HepG2 (cell line): ENCODE results near the gene OFD1. TPM values are rescaled to one million over a fixed set of nuclear protein-coding genes. Genes with fewer than 3 reads are reported as not detected.

Source experiments
- ATAC-seq: fragments of 200-7000 bp; cut with Tn5 transposase; 3 replicates; pipeline ENCODE4 v1.9.1; 2020; ENCODE audit warnings: mild to moderate bottlenecking, moderate library complexity
- Bru-seq: library from RNA; stranded (reverse); fragments of 400-500 nt; gene quantifications from one replicate; lab custom pipeline; 2021; lab: Mats Ljungman, UMichigan
- BruChase-seq, 2 experiments: library from RNA; stranded (reverse); fragments of 400-500 nt; gene quantifications; one replicate each; lab custom pipeline; 2021; lab: Mats Ljungman, UMichigan
- BruUV-seq: library from RNA; stranded (reverse); fragments of 400-500 nt; replicated peaks from 2 replicates; lab custom pipeline; 2021; lab: Mats Ljungman, UMichigan
- CTCF ChIA-PET: fragments of 300-600 bp; formaldehyde crosslinking; extraction: SDS; loops from one replicate; lab custom pipeline; 2021; ENCODE audit warnings: low total read pairs, inconsistent platforms, low intra/inter-chr PET ratio; lab: Yijun Ruan, JAX
- POLR2A ChIA-PET: fragments of 350-600 bp; sonication (Branson Sonifier 250); formaldehyde crosslinking; loops from one replicate; lab custom pipeline; 2020; ENCODE audit warnings: antibody characterized with exemption, inconsistent platforms; lab: Yijun Ruan, JAX
- DNase-seq: peaks from one replicate; pipeline ENCODE4 v3.0.0-alpha.2; 2015; ENCODE audit warnings: low spot score
- FAIRE-seq: peaks from 3 replicates; lab custom pipeline; 2011; peaks lifted over from hg19 to GRCh38; lab: Jason Lieb, UNC
- H2AFZ ChIP-seq: one replicate; pipeline ENCODE4 v1.6.1; 2011; ENCODE audit warnings: low read length, inconsistent platforms
- H3K27ac ChIP-seq: fragments of 300-600 bp; 3 replicates; pipeline ENCODE4 v1.8.0; 2011; ENCODE audit warnings: mixed run types, mild to moderate bottlenecking, mixed read lengths, low read length, inconsistent platforms; ENCODE audit not compliant: insufficient read depth; ENCODE audit errors: extremely low read length
- H3K27me3 ChIP-seq, 2 experiments: fragments of 200-600 bp in 1 of 2; 2 replicates in 1 of 2; 3 replicates in 1 of 2; pipeline versions ENCODE4 v1.6.0 to v1.8.0; 2011; ENCODE audit warnings: low read length in 2 of 2, mild to moderate bottlenecking in 2 of 2, moderate library complexity in 2 of 2, inconsistent platforms in 1 of 2; ENCODE audit not compliant: insufficient read depth in 2 of 2, control insufficient read depth in 1 of 2
- H3K36me3 ChIP-seq, 2 experiments: fragments of 200-600 bp in 1 of 2; replicated peaks in 1 of 2; 2 replicates in 1 of 2; 3 replicates in 1 of 2; pipeline versions ENCODE4 v1.5.1 to v1.8.0; 2011; ENCODE audit warnings: low read length in 2 of 2, inconsistent platforms in 1 of 2; ENCODE audit not compliant: insufficient read depth in 2 of 2, control insufficient read depth in 1 of 2
- H3K4me1 ChIP-seq: 2 replicates; pipeline ENCODE4 v1.5.1; 2012; ENCODE audit warnings: low read length, inconsistent platforms; ENCODE audit not compliant: insufficient read depth
- H3K4me2 ChIP-seq: 2 replicates; pipeline ENCODE4 v1.6.0; 2011; ENCODE audit warnings: low read depth, low read length, inconsistent platforms
- H3K4me3 ChIP-seq, 3 experiments: fragments of 200-600 bp in 1 of 3; sonication (generic), shearing (Covaris generic) in 1 of 3; replicated peaks in 1 of 3; 2 replicates each; pipeline ENCODE4 v1.5.1; 2011 to 2016; ENCODE audit warnings: low read length in 3 of 3, inconsistent platforms in 2 of 3, low read depth in 2 of 3, mild to moderate bottlenecking in 2 of 3, control low read depth in 1 of 3, mixed read lengths in 1 of 3; ENCODE audit not compliant: insufficient read depth in 1 of 3
- H3K79me2 ChIP-seq: one replicate; pipeline ENCODE4 v1.6.1; 2011; ENCODE audit warnings: low read length, inconsistent platforms; ENCODE audit not compliant: insufficient read depth
- H3K9ac ChIP-seq: 2 replicates; pipeline ENCODE4 v1.6.0; 2011; ENCODE audit warnings: mild to moderate bottlenecking, low read depth, low read length, inconsistent platforms; ENCODE audit not compliant: insufficient read depth
- H3K9me3 ChIP-seq: 2 replicates; pipeline ENCODE4 v1.5.1; 2012; ENCODE audit warnings: mild to moderate bottlenecking, low read length
- H4K20me1 ChIP-seq: 2 replicates; pipeline ENCODE4 v1.6.0; 2011; ENCODE audit warnings: inconsistent platforms, mild to moderate bottlenecking, low read length, moderate library complexity; ENCODE audit not compliant: insufficient read depth
- KDM3A ChIP-seq: IDR thresholded peaks from 2 replicates; pipeline ENCODE4 v1.6.1; 2018; ENCODE audit warnings: low read depth, missing compliant biosample characterization
- NR2C2 ChIP-seq: sonication (generic); formaldehyde crosslinking; IDR thresholded peaks from 2 replicates; pipeline ENCODE4 v1.4.0; 2020; ENCODE audit warnings: missing genetic modification reagents, mild to moderate bottlenecking, moderate library complexity, borderline replicate concordance
- STAT5B ChIP-seq: sonication (generic); formaldehyde crosslinking; IDR thresholded peaks from 2 replicates; pipeline ENCODE4 v1.4.0; 2020; ENCODE audit warnings: missing genetic modification reagents
- ZBTB42 ChIP-seq: sonication (generic); formaldehyde crosslinking; IDR thresholded peaks from 2 replicates; pipeline ENCODE4 v1.5.0; 2020; ENCODE audit warnings: mild to moderate bottlenecking, missing genetic modification reagents
- ZFP36 ChIP-seq: fragments of 150-350 bp; IDR thresholded peaks from 2 replicates; pipeline ENCODE4 v1.6.1; 2018; ENCODE audit warnings: borderline replicate concordance, low read length, low read depth; ENCODE audit not compliant: partially characterized antibody
- ZNF510 ChIP-seq: sonication (generic); formaldehyde crosslinking; IDR thresholded peaks from 2 replicates; pipeline ENCODE4 v1.4.0; 2020; ENCODE audit warnings: low read depth, mild to moderate bottlenecking, missing genetic modification reagents
- ZNF567 ChIP-seq: sonication (generic); formaldehyde crosslinking; IDR thresholded peaks from 2 replicates; pipeline ENCODE4 v1.8.1; 2023; ENCODE audit warnings: mild to moderate bottlenecking, missing genetic modification reagents, borderline replicate concordance
- ZNF737 ChIP-seq: sonication (generic); formaldehyde crosslinking; IDR thresholded peaks from 2 replicates; pipeline ENCODE4 v1.5.0; 2020; ENCODE audit warnings: missing genetic modification reagents, mild to moderate bottlenecking, borderline replicate concordance
- WGBS: methylation state at CpG from one replicate; pipeline ENCODE4 v1.1.6; 2017; ENCODE audit warnings: low lambda C conversion rate; 5-methylcytosine and 5-hydroxymethylcytosine counted together
- in situ Hi-C: cut with HindIII; loops from 2 replicates; pipeline ENCODE4 v1.10.0; 2017; ENCODE audit warnings: low pct_unique_long_range_greater_than_20kb; ENCODE audit not compliant: extremely low pct_ligation_motif_present
- intact Hi-C: fragments of 100-400 bp; cut with micrococcal nuclease; formaldehyde crosslinking; loops from one replicate; pipeline ENCODE4 v1.10.0; 2022; ENCODE audit not compliant: unreplicated experiment
- long read RNA-seq, 2 experiments: library from RNA in 1 of 2; library from polyadenylated mRNA in 1 of 2; stranded (forward) in 1 of 2; unstranded in 1 of 2; transcript quantifications; one replicate each; pipeline ENCODE4 v2.0.0, GENCODE V29; 2019 to 2022
- polyA minus RNA-seq, 3 experiments: library from RNA; depleted of rRNA, polyadenylated mRNA; stranded (reverse); fragments of >200 nt; gene quantifications; 2 replicates each; pipeline ENCODE4 v1.2.3, GENCODE V29; 2011; ENCODE audit warnings: low replicate concordance in 1 of 3
- polyA plus RNA-seq, 8 experiments: library from polyadenylated mRNA; depleted of rRNA in 3 of 8; stranded (reverse) in 7 of 8; unstranded in 1 of 8; fragments of >200 nt; fragmentation: Illumina TruSeq in 4 of 8; extraction: Trizol in 4 of 8; gene quantifications; 2 replicates each; pipeline versions ENCODE4 v1.2.1 to v1.2.3, GENCODE V29; 2011 to 2016; ENCODE audit warnings: low read depth in 4 of 8, missing spikeins in 1 of 8, mixed read lengths in 1 of 8; ENCODE audit not compliant: insufficient read depth in 1 of 8
- total RNA-seq, 5 experiments: library from RNA; depleted of rRNA; stranded (reverse); fragments of >200 nt; fragmentation: Illumina TruSeq; extraction: Trizol; gene quantifications; 2 replicates each; pipeline ENCODE4 v1.2.3, GENCODE V29; 2016; ENCODE audit warnings: low read depth in 1 of 5
- TF ChIP-seq, protein P1 (sequence below): sonication (generic); formaldehyde crosslinking; IDR thresholded peaks from 2 replicates; pipeline ENCODE4 v1.4.0; 2020; ENCODE audit warnings: mild to moderate bottlenecking, missing genetic modification reagents

The OFD1 gene, protein sequence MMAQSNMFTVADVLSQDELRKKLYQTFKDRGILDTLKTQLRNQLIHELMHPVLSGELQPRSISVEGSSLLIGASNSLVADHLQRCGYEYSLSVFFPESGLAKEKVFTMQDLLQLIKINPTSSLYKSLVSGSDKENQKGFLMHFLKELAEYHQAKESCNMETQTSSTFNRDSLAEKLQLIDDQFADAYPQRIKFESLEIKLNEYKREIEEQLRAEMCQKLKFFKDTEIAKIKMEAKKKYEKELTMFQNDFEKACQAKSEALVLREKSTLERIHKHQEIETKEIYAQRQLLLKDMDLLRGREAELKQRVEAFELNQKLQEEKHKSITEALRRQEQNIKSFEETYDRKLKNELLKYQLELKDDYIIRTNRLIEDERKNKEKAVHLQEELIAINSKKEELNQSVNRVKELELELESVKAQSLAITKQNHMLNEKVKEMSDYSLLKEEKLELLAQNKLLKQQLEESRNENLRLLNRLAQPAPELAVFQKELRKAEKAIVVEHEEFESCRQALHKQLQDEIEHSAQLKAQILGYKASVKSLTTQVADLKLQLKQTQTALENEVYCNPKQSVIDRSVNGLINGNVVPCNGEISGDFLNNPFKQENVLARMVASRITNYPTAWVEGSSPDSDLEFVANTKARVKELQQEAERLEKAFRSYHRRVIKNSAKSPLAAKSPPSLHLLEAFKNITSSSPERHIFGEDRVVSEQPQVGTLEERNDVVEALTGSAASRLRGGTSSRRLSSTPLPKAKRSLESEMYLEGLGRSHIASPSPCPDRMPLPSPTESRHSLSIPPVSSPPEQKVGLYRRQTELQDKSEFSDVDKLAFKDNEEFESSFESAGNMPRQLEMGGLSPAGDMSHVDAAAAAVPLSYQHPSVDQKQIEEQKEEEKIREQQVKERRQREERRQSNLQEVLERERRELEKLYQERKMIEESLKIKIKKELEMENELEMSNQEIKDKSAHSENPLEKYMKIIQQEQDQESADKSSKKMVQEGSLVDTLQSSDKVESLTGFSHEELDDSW
- total RNA-seq (2016; rRNA removed; fragmentation: Illumina TruSeq; extraction: Trizol) (14.3 and 16.4 TPM in 2 replicates), polyA plus RNA-seq (2011; rRNA removed) (14.7 and 14.9 TPM in 2 replicates), polyA minus RNA-seq (2011; rRNA and poly(A)+ RNA removed; ENCODE audit: low replicate concordance) (17.1 and 18.1 TPM in 2 replicates), Bru-seq, nascent RNA (percentile 74 among the genes with signal in this experiment), BruChase-seq, experiment 1, labeled RNA remaining after a 6-hour chase (percentile 72 among the genes with signal in this experiment), BruChase-seq, experiment 2, labeled RNA remaining after a 2-hour chase (percentile 78 among the genes with signal in this experiment)
- 3.7 and 4.8 TPM in 2 replicates for total RNA-seq (2016; cell fraction: cytosol; rRNA removed; fragmentation: Illumina TruSeq; extraction: Trizol; ENCODE audit: low read depth)
- total RNA-seq (2016; cell fraction: insoluble cytoplasmic fraction; rRNA removed; fragmentation: Illumina TruSeq; extraction: Trizol): 16.9 and 17.9 TPM in 2 replicates
- total RNA-seq (2016; cell fraction: membrane; rRNA removed; fragmentation: Illumina TruSeq; extraction: Trizol): 4.7 and 4.8 TPM in 2 replicates
- total RNA-seq (2016; cell fraction: nucleus; rRNA removed; fragmentation: Illumina TruSeq; extraction: Trizol): 30.3 and 30.7 TPM in 2 replicates
- polyA plus RNA-seq (2011; cell fraction: cytosol; rRNA removed): 3.6 and 4.3 TPM in 2 replicates
- 61.7 and 68.4 TPM in 2 replicates for polyA plus RNA-seq (2011; cell fraction: nucleus; rRNA removed)
- polyA plus RNA-seq (2012): 15.5 and 18.0 TPM in 2 replicates
- polyA plus RNA-seq (2016; cell fraction: cytosol; fragmentation: Illumina TruSeq; extraction: Trizol; ENCODE audit: low read depth): 1.0 and 1.3 TPM in 2 replicates
- polyA plus RNA-seq (2016; cell fraction: insoluble cytoplasmic fraction; fragmentation: Illumina TruSeq; extraction: Trizol; ENCODE audit: low read depth): 13.0 and 14.7 TPM in 2 replicates
- 1.7 and 2.0 TPM in 2 replicates for polyA plus RNA-seq (2016; cell fraction: membrane; fragmentation: Illumina TruSeq; extraction: Trizol; ENCODE audit: low read depth)
- 40.0 and 45.3 TPM in 2 replicates for polyA plus RNA-seq (2016; cell fraction: nucleus; fragmentation: Illumina TruSeq; extraction: Trizol; ENCODE audit: insufficient read depth, low read depth)
- 3.7 and 5.8 TPM in 2 replicates for polyA minus RNA-seq (2011; cell fraction: cytosol; rRNA and poly(A)+ RNA removed)
- 43.0 and 46.1 TPM in 2 replicates for polyA minus RNA-seq (2011; cell fraction: nucleus; rRNA and poly(A)+ RNA removed)
- long read RNA-seq, experiment 1, partial matches to known transcripts: 17 of 18 reads
- long read RNA-seq, experiment 1, other reads (novel, unspliced or antisense): 1 of 18 reads
- long read RNA-seq, experiment 2, partial matches to known transcripts: 7 of 14 reads
- long read RNA-seq, experiment 2, other reads (novel, unspliced or antisense): 2 of 14 reads

DNA sequence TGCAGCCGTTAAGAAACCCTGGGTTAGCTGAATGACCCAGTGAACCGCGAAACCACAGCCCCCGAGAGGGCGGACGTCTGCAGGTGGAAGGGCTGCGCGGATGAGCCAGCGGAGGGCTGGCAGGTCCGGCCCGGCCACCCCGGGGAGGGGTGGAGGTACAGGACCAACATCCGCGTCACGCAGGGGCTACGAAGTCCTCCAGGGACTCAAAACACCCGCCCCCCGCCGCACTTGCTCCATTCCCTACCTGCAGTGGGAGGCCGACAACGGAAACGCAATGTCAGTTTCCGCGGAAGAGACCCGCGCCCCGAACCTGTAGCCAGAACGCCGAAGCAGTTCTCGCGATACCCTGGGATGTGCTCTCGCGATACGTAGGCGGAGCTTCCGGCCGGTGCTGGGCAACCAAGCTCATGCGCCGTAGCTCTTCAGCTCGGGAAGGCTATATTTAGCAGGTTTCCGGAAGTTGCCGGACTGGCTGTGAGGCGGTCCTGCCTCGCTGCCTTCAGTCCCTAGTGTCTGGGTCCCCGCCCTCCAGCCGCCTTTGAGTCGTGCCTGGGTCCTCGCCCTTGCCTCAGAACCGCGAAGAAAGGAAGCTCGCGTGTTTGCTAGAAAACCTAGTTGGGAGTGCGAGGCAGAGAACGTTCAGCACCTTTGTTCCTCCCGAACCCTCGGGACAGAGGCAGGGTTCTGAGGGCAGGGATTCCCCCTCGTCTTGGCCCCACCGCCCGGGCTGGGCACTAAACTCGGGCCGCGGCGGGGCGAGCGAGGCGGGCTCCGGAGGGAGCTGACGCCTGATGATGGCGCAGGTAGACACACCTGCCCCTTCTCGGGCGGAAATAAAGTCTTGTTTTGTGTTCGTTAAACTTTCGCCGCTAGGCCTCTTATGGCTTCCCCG lies at the start of gene OFD1, which contains the start of gene TRAPPC2:
TSS of gene OFD1 (plus strand) at position 471 of the 895 bp plus-strand sequence. CDS start at position 795, 324 bp downstream.
TSS of gene TRAPPC2 (minus strand) at position 343 of the 895 bp plus-strand sequence. CDS start 14,657 bp downstream, outside the sequence.
- ATAC-seq (peak; percentile 99), FAIRE-seq (peak; percentile 93), DNase-seq (peak; percentile 88)
- 0% methylated on average over 3 of the region's 75 CpGs for WGBS
- peaks cover 19% of the 10 kb centered on the region for H3K79me2 ChIP-seq
- ChIA-PET CTCF (no interaction called here), POLR2A (interaction anchor here (0.6 to 1.8 kb wide), 14 partner anchors 8 to 1535 kb away, joined by 3 to 13 read pairs (median 4); partner anchors contain the start of genes ASB9, GEMIN8, RAB9A and TCEANC)
- H3K9me3 ChIP-seq: no peaks in the 10 kb centered on the region
- in situ Hi-C loops (no loop called here), intact Hi-C loops (loop anchor here (2.0 to 10.0 kb wide), 2 partner anchors 46 to 230 kb away; partner anchors contain the start of gene RAB9A)
- peaks cover 15% of the 10 kb centered on the region for H3K4me1 ChIP-seq
- no peaks in the 10 kb centered on the region for H4K20me1 ChIP-seq
- no TSS peak for BruUV-seq
- no peaks in the 10 kb centered on the region for H3K36me3 ChIP-seq
- H3K9ac ChIP-seq: peak within 1 kb of the TSS; percentile 85
- peak within 1 kb of the TSS; percentile 81 for H3K4me2 ChIP-seq
- peak within 1 kb of the TSS; percentile 88 for H3K27ac ChIP-seq
- H2AFZ ChIP-seq: peak within 1 kb of the TSS; percentile 69
- peak within 1 kb of the TSS; percentile 72 to 79 (median 79) for H3K4me3 ChIP-seq
- no peaks in the 10 kb centered on the region; a peak in 1 of 5 replicates for H3K27me3 ChIP-seq
- TF ChIP-seq ZNF510 (no peak; the same call in 1 of the 2 replicates), NR2C2 (CRISPR knock-in tag) (peak; percentile 52; the same call in 1 of the 2 replicates), ZBTB42 (no peak), ZFP36 (no peak), ZNF567 (CRISPR knock-in tag) (no peak), STAT5B (CRISPR knock-in tag) (no peak), ZNF737 (no peak), KDM3A (CRISPR knock-in tag) (peak; percentile 16; the same call in 1 of the 2 replicates)
- TF ChIP-seq, protein P1, sequence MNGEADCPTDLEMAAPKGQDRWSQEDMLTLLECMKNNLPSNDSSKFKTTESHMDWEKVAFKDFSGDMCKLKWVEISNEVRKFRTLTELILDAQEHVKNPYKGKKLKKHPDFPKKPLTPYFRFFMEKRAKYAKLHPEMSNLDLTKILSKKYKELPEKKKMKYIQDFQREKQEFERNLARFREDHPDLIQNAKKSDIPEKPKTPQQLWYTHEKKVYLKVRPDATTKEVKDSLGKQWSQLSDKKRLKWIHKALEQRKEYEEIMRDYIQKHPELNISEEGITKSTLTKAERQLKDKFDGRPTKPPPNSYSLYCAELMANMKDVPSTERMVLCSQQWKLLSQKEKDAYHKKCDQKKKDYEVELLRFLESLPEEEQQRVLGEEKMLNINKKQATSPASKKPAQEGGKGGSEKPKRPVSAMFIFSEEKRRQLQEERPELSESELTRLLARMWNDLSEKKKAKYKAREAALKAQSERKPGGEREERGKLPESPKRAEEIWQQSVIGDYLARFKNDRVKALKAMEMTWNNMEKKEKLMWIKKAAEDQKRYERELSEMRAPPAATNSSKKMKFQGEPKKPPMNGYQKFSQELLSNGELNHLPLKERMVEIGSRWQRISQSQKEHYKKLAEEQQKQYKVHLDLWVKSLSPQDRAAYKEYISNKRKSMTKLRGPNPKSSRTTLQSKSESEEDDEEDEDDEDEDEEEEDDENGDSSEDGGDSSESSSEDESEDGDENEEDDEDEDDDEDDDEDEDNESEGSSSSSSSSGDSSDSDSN (CRISPR knock-in tag): peak; percentile 74; the same call in 1 of the 2 replicates
